ENCODE data around the gene PEAR1. TPM values are rescaled to one million over a fixed set of nuclear protein-coding genes. Genes with fewer than 3 reads are reported as not detected.

The PEAR1 gene
- total RNA-seq, 1 donor from 2014 or later = 0.29 TPM

DNA sequence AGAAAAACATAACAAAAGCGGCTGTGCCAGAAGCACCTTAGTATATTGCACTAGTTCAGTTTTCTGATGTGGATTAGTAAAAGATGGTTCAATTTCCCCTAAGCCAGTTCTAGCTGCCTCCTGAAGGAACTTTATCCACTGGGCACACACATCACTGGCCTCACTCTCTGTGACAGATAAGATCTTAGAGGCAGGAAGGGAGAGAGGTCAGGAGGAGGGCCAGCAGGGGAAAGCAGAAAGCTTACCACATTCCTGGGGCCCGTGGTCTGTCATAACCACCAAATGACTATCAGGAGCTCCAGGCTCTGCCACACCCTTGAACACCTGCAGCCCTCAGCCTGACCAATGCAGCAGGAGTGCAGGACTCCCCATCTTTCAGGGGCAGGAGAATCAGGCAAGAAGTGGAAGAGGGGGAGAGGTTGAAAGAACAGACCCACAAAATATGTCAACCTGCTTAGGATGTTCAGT, 64.8 kb downstream of the PEAR1 start:
- intact Hi-C loops (cut with micrococcal nuclease) = no loop called here

GRCh38 chr1:156959414-156959813, 65.9 kb downstream of the PEAR1 start:
- intact Hi-C loops (cut with micrococcal nuclease) = no loop called here

DNA sequence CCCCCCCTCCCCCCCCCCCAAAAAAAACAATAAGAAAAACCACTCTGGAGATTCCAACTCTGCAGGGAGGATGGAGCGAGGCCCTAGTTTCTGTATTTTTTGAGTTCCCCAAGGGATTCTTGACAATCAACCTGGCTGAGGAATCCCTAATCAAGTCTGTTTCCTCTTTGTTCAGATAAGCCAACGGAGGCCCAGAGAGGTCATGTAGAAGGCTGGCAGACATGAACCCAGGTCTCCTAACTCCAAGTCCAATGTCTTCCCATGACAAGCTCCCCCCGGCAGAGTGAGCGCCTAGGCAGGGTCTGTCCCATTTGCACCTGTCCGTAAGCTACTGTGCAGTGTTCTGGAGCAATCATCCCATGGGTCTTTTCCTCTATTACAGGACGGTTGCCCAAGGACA, 66.4 kb downstream of the PEAR1 start:
- intact Hi-C loops (cut with micrococcal nuclease) = no loop called here

DNA sequence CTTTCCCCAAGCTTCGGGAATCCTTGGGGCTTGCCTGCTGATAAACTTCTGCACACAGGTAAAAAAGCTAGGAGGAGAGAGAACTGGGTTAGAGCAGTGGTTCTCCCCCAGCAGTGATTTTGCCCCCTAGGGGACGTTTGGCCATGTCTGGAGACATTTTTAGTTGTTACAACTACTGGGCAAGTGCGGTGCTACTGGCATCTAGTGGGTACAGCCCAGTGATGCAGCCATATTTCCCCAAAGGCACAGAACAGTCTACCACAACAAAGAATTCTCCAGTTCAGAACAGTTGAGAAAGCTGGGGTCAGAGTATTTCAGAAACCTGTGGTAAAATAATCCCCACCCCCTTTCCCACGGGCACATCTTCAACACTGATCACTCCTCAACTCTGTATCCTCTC, 68.2 kb downstream of the PEAR1 start:
- intact Hi-C loops (cut with micrococcal nuclease) = loop anchor here (1.0 kb wide), 2 partner anchors 51 to 69 kb away; no protein-coding TSS in a partner anchor

- intact Hi-C loops (cut with micrococcal nuclease) = no loop called here
These were observed 70.1 kb downstream of the PEAR1 start for GRCh38 chr1:156963621-156964020.

DNA sequence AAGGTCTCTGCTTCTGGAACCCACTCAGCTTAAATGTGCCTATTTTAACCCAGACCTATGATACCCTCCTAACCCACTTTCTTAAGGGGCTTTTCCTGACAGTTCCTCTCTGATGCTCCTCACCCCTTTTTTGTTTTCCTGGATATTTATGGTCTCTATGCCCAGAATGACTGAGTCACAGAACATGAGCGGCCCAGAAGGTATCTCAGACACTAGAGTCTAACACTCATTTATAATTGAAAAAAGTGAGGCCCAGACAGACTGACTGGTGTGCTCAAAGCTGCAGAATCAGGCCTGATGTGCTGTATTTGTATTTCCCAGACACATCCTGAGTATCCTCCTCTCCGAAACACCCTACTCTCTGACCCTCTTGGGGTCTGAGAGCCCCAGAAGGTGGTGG, 70.9 kb downstream of the PEAR1 start:
- intact Hi-C loops (cut with micrococcal nuclease) = no loop called here

Other genes with a start within 250 kb of the PEAR1 start
- gene NES, start 216.3 kb upstream of the PEAR1 start, total RNA-seq = 0.07 and 0.12 TPM in 2 replicates
- 1.7 and 1.8 TPM in 2 replicates for gene CRABP2, start 188.1 kb upstream of the PEAR1 start, total RNA-seq
- gene METTL25B, start 165.2 kb upstream of the PEAR1 start, total RNA-seq = 30.6 and 35.8 TPM in 2 replicates
- gene ISG20L2, start 165.0 kb upstream of the PEAR1 start, total RNA-seq = 55.7 and 59.7 TPM in 2 replicates
- 61.0 and 67.4 TPM in 2 replicates for gene MRPL24, start 152.6 kb upstream of the PEAR1 start, total RNA-seq
- gene HDGF, start 142.0 kb upstream of the PEAR1 start, total RNA-seq = 248 and 260 TPM in 2 replicates
- gene PRCC, start 126.2 kb upstream of the PEAR1 start, total RNA-seq = 90.1 and 91.3 TPM in 2 replicates
- 234 and 243 TPM in 2 replicates for gene SH2D2A, start 76.9 kb upstream of the PEAR1 start, total RNA-seq
- 0.63 and 0.81 TPM in 2 replicates for gene INSRR, start 34.6 kb upstream of the PEAR1 start, total RNA-seq
- gene NTRK1, start 32.9 kb upstream of the PEAR1 start, total RNA-seq = 13.5 and 13.8 TPM in 2 replicates
- not detected in 2 replicates for gene LRRC71, start 26.9 kb downstream of the PEAR1 start, total RNA-seq
- gene ARHGEF11, start 152.0 kb downstream of the PEAR1 start, total RNA-seq = 28.6 and 30.4 TPM in 2 replicates
- gene ETV3L, start 206.1 kb downstream of the PEAR1 start, total RNA-seq = not detected in 2 replicates
- 45.7 and 49.4 TPM in 2 replicates for gene ETV3, start 244.7 kb downstream of the PEAR1 start, total RNA-seq